ENCODE results near the gene CFAP54. TPM values are rescaled to one million over a fixed set of nuclear protein-coding genes. Genes with fewer than 3 reads are reported as not detected.

Gene CFAP54
- total RNA-seq, 3 donors from 2014 or later, result 0.43 to 1.9 (median 0.82) TPM

- DNase-seq, result no peak
- Histone ChIP-seq H3K36me3 (ENCODE audit: low read depth) (no peaks in the 10 kb centered on the region), H3K4me3 (no peak overlapping the region), H3K9me3 (no peaks in the 10 kb centered on the region), H3K4me1 (ENCODE audit: low read depth) (no peaks in the 10 kb centered on the region)
- no peak for TF ChIP-seq CTCF (IDR thresholded peaks at IDR 0.05)
- ATAC-seq, result no peak
- intact Hi-C loops (cut with DNase I, micrococcal nuclease), result no loop called here
These were observed 356.9 kb downstream of the CFAP54 start for GRCh38 chr12:96846293-96846692.

GRCh38 chr12:96850676-96851075 lies 361.3 kb downstream of the CFAP54 start:
- no peak for DNase-seq
- TF ChIP-seq CTCF (IDR thresholded peaks at IDR 0.05), result no peak
- H3K4me3 ChIP-seq, result no peak overlapping the region
- intact Hi-C loops (cut with DNase I, micrococcal nuclease), result no loop called here
- H3K4me1 ChIP-seq (ENCODE audit: low read depth), result no peaks in the 10 kb centered on the region
- no peaks in the 10 kb centered on the region for H3K36me3 ChIP-seq (ENCODE audit: low read depth)
- ATAC-seq, result no peak
- H3K9me3 ChIP-seq, result no peaks in the 10 kb centered on the region

GRCh38 chr12:96858162-96858561 lies 368.8 kb downstream of the CFAP54 start:
- no peak for DNase-seq
- TF ChIP-seq CTCF (IDR thresholded peaks at IDR 0.05), result no peak
- ATAC-seq, result no peak
- no peaks in the 10 kb centered on the region for H3K4me1 ChIP-seq (ENCODE audit: low read depth)
- intact Hi-C loops (cut with DNase I, micrococcal nuclease), result no loop called here
- H3K9me3 ChIP-seq, result no peaks in the 10 kb centered on the region
- no peak overlapping the region for H3K4me3 ChIP-seq
- no peaks in the 10 kb centered on the region for H3K36me3 ChIP-seq (ENCODE audit: low read depth)

GRCh38 chr12:96861656-96862055 lies 372.3 kb downstream of the CFAP54 start:
- H3K4me3 ChIP-seq, result no peak overlapping the region
- no peak for TF ChIP-seq CTCF (IDR thresholded peaks at IDR 0.05)
- H3K36me3 ChIP-seq (ENCODE audit: low read depth), result no peaks in the 10 kb centered on the region
- no peaks in the 10 kb centered on the region for H3K4me1 ChIP-seq (ENCODE audit: low read depth)
- no peak for DNase-seq
- intact Hi-C loops (cut with DNase I, micrococcal nuclease), result no loop called here
- ATAC-seq, result no peak
- H3K9me3 ChIP-seq, result no peaks in the 10 kb centered on the region

GRCh38 chr12:96862326-96862725 lies 372.9 kb downstream of the CFAP54 start:
- H3K4me3 ChIP-seq, result no peak overlapping the region
- H3K9me3 ChIP-seq, result no peaks in the 10 kb centered on the region
- no peaks in the 10 kb centered on the region for H3K36me3 ChIP-seq (ENCODE audit: low read depth)
- TF ChIP-seq CTCF (IDR thresholded peaks at IDR 0.05), result no peak
- intact Hi-C loops (cut with DNase I, micrococcal nuclease), result no loop called here
- no peak for ATAC-seq
- no peak for DNase-seq
- no peaks in the 10 kb centered on the region for H3K4me1 ChIP-seq (ENCODE audit: low read depth)

- intact Hi-C loops (cut with DNase I, micrococcal nuclease), result no loop called here
- Histone ChIP-seq H3K36me3 (ENCODE audit: low read depth) (no peaks in the 10 kb centered on the region), H3K4me3 (no peak overlapping the region), H3K4me1 (ENCODE audit: low read depth) (no peaks in the 10 kb centered on the region), H3K9me3 (no peaks in the 10 kb centered on the region)
- ATAC-seq (no peak), DNase-seq (no peak)
- TF ChIP-seq CTCF (IDR thresholded peaks at IDR 0.05), result no peak
These were observed 375.0 kb downstream of the CFAP54 start for GRCh38 chr12:96864335-96864734.

Data from mucosa of descending colon (tissue), 3 donors.